Stomach (tissue), 9 donors: ENCODE results near the gene VOPP1. TPM values are rescaled to one million over a fixed set of nuclear protein-coding genes. Genes with fewer than 3 reads are reported as not detected.

Experiments
- DNase-seq, 2 donors: peaks; one replicate each; pipeline versions ENCODE4 v3.0.0 to v3.0.0-alpha.2; 2013 to 2019
- H3K27ac ChIP-seq, 5 donors: fragments of 200-600 bp in 4 of 5; sonication (generic) in 4 of 5; one replicate each; pipeline ENCODE4 v1.5.1; 2013 to 2019; ENCODE audit warnings: mild to moderate bottlenecking in 1 of 5, moderate library complexity in 1 of 5
- H3K27me3 ChIP-seq, 3 donors: fragments of 200-600 bp; sonication (generic); one replicate each; pipeline ENCODE4 v1.5.1; 2017 to 2019; ENCODE audit warnings: mixed run types in 1 of 3
- H3K36me3 ChIP-seq, 4 donors: fragments of 200-600 bp; sonication (generic); 1 replicate in 3 of 4; 2 replicates in 1 of 4; pipeline ENCODE4 v1.5.1; 2016 to 2019
- H3K4me1 ChIP-seq, 4 donors: fragments of 200-600 bp; sonication (generic); one replicate each; pipeline ENCODE4 v1.5.1; 2016 to 2019
- H3K4me3 ChIP-seq, 4 donors: fragments of 200-600 bp; sonication (generic) in 3 of 4; one replicate each; pipeline ENCODE4 v1.5.1; 2016 to 2019; ENCODE audit warnings: mild to moderate bottlenecking in 1 of 4
- H3K9me3 ChIP-seq, 4 donors: fragments of 200-600 bp; sonication (generic); one replicate each; pipeline ENCODE4 v1.5.1; 2016 to 2019
- CTCF ChIP-seq, 7 experiments: fragments of 450-650 bp in 4 of 7; fragments of 200-600 bp in 3 of 7; sonication (generic) in 3 of 7; IDR thresholded peaks; one replicate each; pipeline ENCODE4 v1.5.1; 2016 to 2019; ENCODE audit warnings: antibody characterized with exemption in 7 of 7, control low read depth in 2 of 7, mild to moderate bottlenecking in 1 of 7
- EP300 ChIP-seq: sonication (generic); formaldehyde crosslinking; IDR thresholded peaks from one replicate; pipeline ENCODE4 v1.6.1; 2017; ENCODE audit warnings: antibody characterized with exemption
- POLR2A ChIP-seq, 4 donors: fragments of 450-650 bp; IDR thresholded peaks; one replicate each; pipeline ENCODE4 v1.6.1; 2016; ENCODE audit warnings: antibody characterized with exemption in 4 of 4, control low read depth in 2 of 4, mild to moderate bottlenecking in 1 of 4, moderate library complexity in 1 of 4
- POLR2AphosphoS5 ChIP-seq, 3 donors: sonication (generic); formaldehyde crosslinking; IDR thresholded peaks; one replicate each; pipeline ENCODE4 v1.6.1; 2016; ENCODE audit warnings: antibody characterized with exemption in 3 of 3
- whole genome bisulfite sequencing, 5 donors: extraction: QIAGEN DNeasy Blood & Tissue Kit in 3 of 5; methylation state at CpG; one replicate each; pipeline versions ENCODE4 v1.1.5 to v1.1.7; 2013 to 2018; 5-methylcytosine and 5-hydroxymethylcytosine counted together
- intact Hi-C: fragments of 100-400 bp; cut with DNase I; formaldehyde crosslinking; loops from one replicate; pipeline ENCODE4 v1.15.1; 2023; ENCODE audit warnings: low total_unique reads
- polyA plus RNA-seq, 3 donors: library from polyadenylated mRNA; stranded (reverse); fragments of 200-250 nt; gene quantifications; one replicate each; pipeline ENCODE4 v1.2.3, GENCODE V29; 2013
- total RNA-seq, 5 donors: library from RNA; depleted of rRNA; stranded (reverse); fragments of >200 nt; gene quantifications; one replicate each; pipeline versions ENCODE4 v1.1.0 to v1.2.3, GENCODE V29; 2014 to 2016
- donor health status: healthy with polysubstance abuse.
- donor health status: Bipolar disorder and iron deficiency.
- donor health status: healthy.

VOPP1 gene
- total and polyA plus RNA-seq, 8 donors = 14.0 to 117 (median 37.0) TPM

- H3K27me3 ChIP-seq = no peaks in the 10 kb centered on the region
- no peaks in the 10 kb centered on the region for H3K9me3 ChIP-seq
- WGBS, 5 donors = 63 to 80% (median 70%) methylated on average over 11 of the region's 11 CpGs
- intact Hi-C loops = no loop called here
- peak in 1 of 2 donors; percentile 64 for DNase-seq
- TF ChIP-seq POLR2AphosphoS5 (IDR thresholded peaks at IDR 0.05) (peak in 1 of 3 donors; percentile 23), CTCF (IDR thresholded peaks at IDR 0.05) (peak in 1 of 7 experiments; percentile 4), POLR2A (IDR thresholded peaks at IDR 0.05) (no peak)
- H3K4me1 ChIP-seq = peaks cover 52 to 97% (median 81%) of the 10 kb centered on the region in 4 donors
- H3K36me3 ChIP-seq = peaks cover 0 to 3% (median 0%) of the 10 kb centered on the region in 4 donors
- peak overlapping the region in 2 of 5 donors; percentile 76 to 79 for H3K27ac ChIP-seq
- H3K4me3 ChIP-seq = no peak overlapping the region
Measured at GRCh38 chr7:55550841-55551537, 21.3 kb downstream of the VOPP1 start.

GRCh38 chr7:55550010-55550663, 22.2 kb downstream of the VOPP1 start:
- 50 to 75% (median 56%) methylated on average over 15 of the region's 15 CpGs for WGBS, 5 donors
- DNase-seq = peak in 1 of 2 donors; percentile 83
- peak in 5 of 7 experiments; percentile 42 to 84 (median 46) for TF ChIP-seq CTCF (IDR thresholded peaks at IDR 0.05)
- TF ChIP-seq EP300 = no peak
- TF ChIP-seq POLR2A (IDR thresholded peaks at IDR 0.05) = no peak
- peak in 2 of 3 donors; percentile 20 to 69 for TF ChIP-seq POLR2AphosphoS5 (IDR thresholded peaks at IDR 0.05)
- no peaks in the 10 kb centered on the region for H3K27me3 ChIP-seq
- intact Hi-C loops = no loop called here
- peaks cover 55 to 97% (median 81%) of the 10 kb centered on the region in 4 donors for H3K4me1 ChIP-seq
- H3K36me3 ChIP-seq = no peaks in the 10 kb centered on the region
- no peak overlapping the region for H3K4me3 ChIP-seq
- H3K27ac ChIP-seq = peak overlapping the region; percentile 35 to 67 (median 49)
- no peaks in the 10 kb centered on the region for H3K9me3 ChIP-seq

GRCh38 chr7:55549457-55549856, 22.8 kb downstream of the VOPP1 start:
- peaks cover 55 to 93% (median 75%) of the 10 kb centered on the region in 4 donors for H3K4me1 ChIP-seq
- H3K27me3 ChIP-seq = no peaks in the 10 kb centered on the region
- peak overlapping the region in 4 of 5 donors; percentile 35 to 67 (median 49) for H3K27ac ChIP-seq
- DNase-seq = no peak
- H3K9me3 ChIP-seq = no peaks in the 10 kb centered on the region
- H3K36me3 ChIP-seq = no peaks in the 10 kb centered on the region
- H3K4me3 ChIP-seq = no peak overlapping the region
- TF ChIP-seq POLR2AphosphoS5 (IDR thresholded peaks at IDR 0.05) (peak in 1 of 3 donors; percentile 25), CTCF (IDR thresholded peaks at IDR 0.05) (no peak)
- whole genome bisulfite sequencing, 5 donors = 77 to 89% (median 81%) methylated on average over 7 of the region's 7 CpGs
- intact Hi-C loops = no loop called here

GRCh38 chr7:55548295-55548731, 24.0 kb downstream of the VOPP1 start:
- intact Hi-C loops = no loop called here
- Histone ChIP-seq H3K4me3 (no peak overlapping the region), H3K27ac (no peak overlapping the region), H3K9me3 (no peaks in the 10 kb centered on the region), H3K36me3 (no peaks in the 10 kb centered on the region), H3K27me3 (no peaks in the 10 kb centered on the region), H3K4me1 (peaks cover 44 to 82% (median 64%) of the 10 kb centered on the region in 4 donors)
- TF ChIP-seq POLR2AphosphoS5 (IDR thresholded peaks at IDR 0.05) = no peak
- TF ChIP-seq EP300 = no peak
- no peak for TF ChIP-seq CTCF (IDR thresholded peaks at IDR 0.05)
- TF ChIP-seq POLR2A (IDR thresholded peaks at IDR 0.05) = no peak
- 66 to 77% (median 73%) methylated on average over 7 of the region's 7 CpGs for WGBS, 5 donors
- no peak for DNase-seq
